Right ventricle myocardium superior (tissue), 1 donor: ENCODE results near the gene ZNF541. TPM values are rescaled to one million over a fixed set of nuclear protein-coding genes. Genes with fewer than 3 reads are reported as not detected.

Source experiments
- total RNA-seq: library from RNA; stranded (reverse); fragmentation: NEBNext Ultra II Directional; extraction: Animal tissue kit (Norgen Biotek cat#: 25700); gene quantifications from one replicate; pipeline ENCODE4 v1.2.1, GENCODE V29; 2021
- donor health status: DM: no; HTN: yes; CAD: no; lungs with severe emphysema.

The ZNF541 gene
- total RNA-seq, 1 donor from 2014 or later, result 0.35 TPM

Other genes with a start within 250 kb of the ZNF541 start
- 0.78 TPM for gene C5AR2, start 241.0 kb downstream of the ZNF541 start, total RNA-seq
- 6.4 TPM for gene DHX34, start 223.8 kb downstream of the ZNF541 start, total RNA-seq
- 3.1 TPM for gene MEIS3, start 153.6 kb downstream of the ZNF541 start, total RNA-seq
- 0.11 TPM for gene SLC8A2, start 101.3 kb downstream of the ZNF541 start, total RNA-seq
- gene KPTN, start 88.9 kb downstream of the ZNF541 start, total RNA-seq, result 8.4 TPM
- gene NAPA, start 58.1 kb downstream of the ZNF541 start, total RNA-seq, result 113 TPM
- gene BICRA, start 36.0 kb upstream of the ZNF541 start, total RNA-seq, result 7.2 TPM
- gene EHD2, start 140.3 kb upstream of the ZNF541 start, total RNA-seq, result 45.2 TPM
- gene NOP53, start 172.4 kb upstream of the ZNF541 start, total RNA-seq, result 153 TPM
- gene SELENOW, start 205.6 kb upstream of the ZNF541 start, total RNA-seq, result 1,241 TPM
- not detected for gene TPRX1, start 231.4 kb upstream of the ZNF541 start, total RNA-seq
- not detected for gene CRX, start 248.8 kb upstream of the ZNF541 start, total RNA-seq